GM12872 (cell line): Measurements from ENCODE around the gene TUBGCP6.
A peak's percentile ranks its signal among the peaks of the same experiment; 100 is the strongest.

Experiments
- TF ChIP-seq, protein P1 (sequence below): IDR thresholded peaks from 3 replicates; pipeline ENCODE4 v1.5.1; 2011; ENCODE audit warnings: low read depth, mild to moderate bottlenecking, low read length, moderate library complexity; ENCODE audit not compliant: insufficient read depth

The TUBGCP6 gene, protein sequence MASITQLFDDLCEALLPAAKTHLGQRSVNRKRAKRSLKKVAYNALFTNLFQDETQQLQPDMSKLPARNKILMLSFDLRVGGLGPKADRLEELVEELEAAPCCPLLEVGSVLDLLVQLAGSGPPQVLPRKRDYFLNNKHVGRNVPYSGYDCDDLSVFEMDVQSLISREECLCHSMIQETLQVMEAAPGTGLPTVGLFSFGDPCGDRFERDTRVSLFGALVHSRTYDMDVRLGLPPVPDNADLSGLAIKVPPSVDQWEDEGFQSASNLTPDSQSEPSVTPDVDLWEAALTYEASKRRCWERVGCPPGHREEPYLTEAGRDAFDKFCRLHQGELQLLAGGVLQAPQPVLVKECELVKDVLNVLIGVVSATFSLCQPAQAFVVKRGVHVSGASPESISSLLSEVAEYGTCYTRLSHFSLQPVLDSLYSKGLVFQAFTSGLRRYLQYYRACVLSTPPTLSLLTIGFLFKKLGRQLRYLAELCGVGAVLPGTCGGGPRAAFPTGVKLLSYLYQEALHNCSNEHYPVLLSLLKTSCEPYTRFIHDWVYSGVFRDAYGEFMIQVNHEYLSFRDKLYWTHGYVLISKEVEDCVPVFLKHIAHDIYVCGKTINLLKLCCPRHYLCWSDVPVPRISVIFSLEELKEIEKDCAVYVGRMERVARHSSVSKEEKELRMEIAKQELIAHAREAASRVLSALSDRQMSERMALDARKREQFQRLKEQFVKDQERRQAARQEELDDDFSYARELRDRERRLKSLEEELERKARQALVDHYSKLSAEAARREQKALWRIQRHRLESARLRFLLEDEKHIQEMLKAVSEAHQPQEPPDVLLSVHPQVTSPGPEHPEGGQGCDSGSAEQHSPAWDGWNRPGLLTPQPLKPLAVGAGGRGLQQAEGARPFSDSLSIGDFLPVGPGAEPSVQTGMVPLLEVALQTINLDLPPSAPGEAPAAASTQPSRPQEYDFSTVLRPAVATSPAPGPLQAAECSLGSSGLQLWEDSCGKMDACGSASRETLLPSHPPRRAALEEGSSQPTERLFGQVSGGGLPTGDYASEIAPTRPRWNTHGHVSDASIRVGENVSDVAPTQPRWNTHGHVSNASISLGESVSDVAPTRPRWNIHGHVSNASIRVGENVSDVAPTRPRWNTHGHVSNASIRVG (N-terminal part only)

DNA sequence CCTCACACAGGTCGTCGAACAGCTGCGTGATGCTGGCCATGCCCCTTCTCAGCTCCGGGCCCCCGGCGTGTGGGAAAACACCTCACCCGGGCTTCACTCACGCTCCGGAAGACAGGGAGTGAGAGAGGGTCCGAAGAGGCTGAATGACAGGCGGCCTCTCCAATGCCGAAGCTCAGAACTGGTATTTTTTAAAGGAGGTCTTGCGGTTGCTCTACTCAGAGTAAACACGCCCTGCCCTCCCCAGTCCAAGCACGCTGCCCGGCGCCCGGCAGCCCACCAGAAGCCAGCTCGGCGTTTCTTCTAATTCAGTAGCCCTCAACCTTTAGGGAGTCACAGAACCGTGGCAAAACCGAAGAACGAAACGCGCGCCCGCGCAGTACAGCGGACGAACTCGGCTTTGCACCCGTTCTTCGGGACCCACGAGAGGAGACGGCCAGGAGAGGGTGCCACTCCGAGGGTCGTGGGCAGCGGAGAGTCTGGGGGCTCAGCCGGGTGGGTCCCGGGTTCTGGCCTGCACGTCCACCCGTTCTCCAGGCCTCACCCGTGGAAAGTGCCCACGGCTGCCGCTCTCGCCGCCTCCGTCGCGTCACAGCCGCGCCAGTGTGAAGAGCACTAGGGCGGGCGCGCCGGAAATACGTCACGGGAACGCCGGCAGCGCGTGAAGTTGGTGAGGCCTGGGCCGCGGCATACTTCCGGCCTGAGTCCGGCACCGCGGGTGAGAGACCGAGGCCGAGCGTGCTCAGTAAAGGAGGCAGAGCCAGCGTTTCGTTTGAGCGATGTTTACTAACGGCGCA is at the start of gene TUBGCP6:
TUBGCP6 (minus strand) TSS at position 604 of the 794 bp plus-strand sequence; CDS start at position 40, 564 bp downstream.
- TF ChIP-seq, protein P1, sequence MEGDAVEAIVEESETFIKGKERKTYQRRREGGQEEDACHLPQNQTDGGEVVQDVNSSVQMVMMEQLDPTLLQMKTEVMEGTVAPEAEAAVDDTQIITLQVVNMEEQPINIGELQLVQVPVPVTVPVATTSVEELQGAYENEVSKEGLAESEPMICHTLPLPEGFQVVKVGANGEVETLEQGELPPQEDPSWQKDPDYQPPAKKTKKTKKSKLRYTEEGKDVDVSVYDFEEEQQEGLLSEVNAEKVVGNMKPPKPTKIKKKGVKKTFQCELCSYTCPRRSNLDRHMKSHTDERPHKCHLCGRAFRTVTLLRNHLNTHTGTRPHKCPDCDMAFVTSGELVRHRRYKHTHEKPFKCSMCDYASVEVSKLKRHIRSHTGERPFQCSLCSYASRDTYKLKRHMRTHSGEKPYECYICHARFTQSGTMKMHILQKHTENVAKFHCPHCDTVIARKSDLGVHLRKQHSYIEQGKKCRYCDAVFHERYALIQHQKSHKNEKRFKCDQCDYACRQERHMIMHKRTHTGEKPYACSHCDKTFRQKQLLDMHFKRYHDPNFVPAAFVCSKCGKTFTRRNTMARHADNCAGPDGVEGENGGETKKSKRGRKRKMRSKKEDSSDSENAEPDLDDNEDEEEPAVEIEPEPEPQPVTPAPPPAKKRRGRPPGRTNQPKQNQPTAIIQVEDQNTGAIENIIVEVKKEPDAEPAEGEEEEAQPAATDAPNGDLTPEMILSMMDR = peak; percentile 43; the same call in 2 of the 3 replicates

DNA sequence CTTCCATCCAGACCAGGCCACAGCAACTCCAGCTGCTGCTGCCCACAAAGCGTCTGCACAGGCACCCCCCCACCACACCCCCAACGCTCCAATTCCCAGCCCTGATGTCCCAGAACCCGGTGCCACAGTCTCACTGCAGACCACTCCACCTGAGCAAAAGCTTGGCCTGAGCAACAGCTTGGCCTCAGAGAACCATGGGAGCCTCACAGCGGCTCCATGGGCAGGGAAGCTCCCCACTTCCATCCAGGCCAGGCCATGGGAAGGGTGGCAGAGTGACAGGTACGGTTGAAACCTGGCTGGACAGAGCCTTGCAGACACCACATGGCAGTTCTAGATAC is 49.5 kb upstream of the TUBGCP6 start:
- TF ChIP-seq, protein P1 = no peak

DNA sequence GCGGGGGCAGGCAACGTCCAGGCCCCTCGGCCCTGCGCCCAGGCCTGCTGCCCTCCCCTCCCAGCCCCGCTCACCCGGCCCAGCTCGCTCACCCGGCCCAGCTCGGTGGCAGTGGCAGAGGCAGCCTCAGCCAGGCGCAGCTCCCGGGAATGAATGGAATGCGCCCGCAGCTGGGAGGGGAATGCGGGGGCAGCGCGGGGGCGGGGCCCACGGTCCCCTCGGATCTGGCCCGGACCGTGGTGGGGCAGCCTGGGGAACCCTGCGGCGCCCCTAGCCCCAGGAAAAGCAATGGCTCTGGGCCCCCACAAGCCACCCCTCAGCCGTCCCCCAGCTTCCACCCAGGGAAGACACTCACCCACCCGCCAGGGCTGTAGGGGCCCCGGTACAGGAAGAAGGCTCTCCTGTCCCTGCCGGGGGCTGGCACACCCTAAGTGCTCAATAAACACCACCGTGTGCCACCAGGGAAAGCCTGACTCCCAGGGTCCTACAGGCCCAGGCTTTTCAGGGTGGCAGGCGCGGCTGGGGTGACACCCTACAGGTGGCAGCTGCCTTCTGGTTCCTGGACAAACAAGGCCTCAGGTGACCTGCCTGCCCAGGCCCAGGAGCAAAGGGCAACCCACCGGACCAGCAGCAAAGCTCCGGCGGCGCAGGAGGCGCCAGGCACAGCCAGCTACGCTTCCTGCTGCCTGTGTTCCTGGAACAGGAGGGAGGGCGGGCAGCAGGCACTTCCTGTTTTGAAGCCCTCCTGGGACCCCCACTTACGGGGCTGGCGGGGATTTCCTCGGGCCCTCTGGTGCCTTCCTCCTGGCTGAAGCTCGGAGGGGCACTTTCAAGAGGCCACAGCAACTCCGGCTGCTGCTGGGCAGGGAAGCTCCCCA is 48.9 kb upstream of the TUBGCP6 start:
- TF ChIP-seq, protein P1 = no peak

DNA sequence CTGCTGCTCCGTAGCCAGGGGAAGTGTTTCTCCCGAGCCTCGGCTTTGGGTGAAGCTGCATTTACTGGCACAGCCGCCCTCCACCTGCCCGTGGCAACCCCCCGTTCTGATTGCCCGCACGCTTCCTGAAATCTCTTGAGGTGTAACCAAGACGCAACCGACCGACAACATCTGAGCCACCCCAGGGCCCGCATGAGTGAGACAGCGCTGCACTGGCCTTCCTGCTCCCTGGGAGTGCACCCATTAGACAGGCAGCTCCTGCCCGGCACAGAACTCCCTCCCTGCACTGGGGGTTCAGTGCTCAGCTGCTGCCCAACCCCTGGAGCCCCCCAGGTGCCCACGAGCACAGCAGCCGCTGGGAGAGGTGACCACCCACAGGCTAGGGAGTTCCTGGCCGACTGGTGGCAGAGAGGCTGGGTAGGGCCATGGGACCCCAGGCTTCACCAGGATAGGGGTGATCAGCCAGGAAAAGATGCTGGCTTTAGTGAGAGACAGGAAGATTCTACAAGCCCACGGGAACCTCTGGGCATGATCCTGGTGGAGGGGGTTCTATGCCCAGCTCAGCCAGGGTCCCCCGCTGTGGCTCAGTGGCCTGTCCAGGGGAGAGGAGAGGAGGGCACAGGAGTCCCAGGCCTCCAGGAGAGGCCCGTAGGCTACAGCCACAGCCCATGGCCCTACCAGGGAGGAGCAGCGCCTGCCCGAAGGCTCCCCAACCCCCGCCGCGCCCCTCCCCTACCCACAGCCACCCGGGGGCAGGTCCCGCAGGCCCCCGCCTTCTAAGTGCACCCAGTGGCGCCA is 48.0 kb upstream of the TUBGCP6 start:
- TF ChIP-seq, protein P1 = no peak

DNA sequence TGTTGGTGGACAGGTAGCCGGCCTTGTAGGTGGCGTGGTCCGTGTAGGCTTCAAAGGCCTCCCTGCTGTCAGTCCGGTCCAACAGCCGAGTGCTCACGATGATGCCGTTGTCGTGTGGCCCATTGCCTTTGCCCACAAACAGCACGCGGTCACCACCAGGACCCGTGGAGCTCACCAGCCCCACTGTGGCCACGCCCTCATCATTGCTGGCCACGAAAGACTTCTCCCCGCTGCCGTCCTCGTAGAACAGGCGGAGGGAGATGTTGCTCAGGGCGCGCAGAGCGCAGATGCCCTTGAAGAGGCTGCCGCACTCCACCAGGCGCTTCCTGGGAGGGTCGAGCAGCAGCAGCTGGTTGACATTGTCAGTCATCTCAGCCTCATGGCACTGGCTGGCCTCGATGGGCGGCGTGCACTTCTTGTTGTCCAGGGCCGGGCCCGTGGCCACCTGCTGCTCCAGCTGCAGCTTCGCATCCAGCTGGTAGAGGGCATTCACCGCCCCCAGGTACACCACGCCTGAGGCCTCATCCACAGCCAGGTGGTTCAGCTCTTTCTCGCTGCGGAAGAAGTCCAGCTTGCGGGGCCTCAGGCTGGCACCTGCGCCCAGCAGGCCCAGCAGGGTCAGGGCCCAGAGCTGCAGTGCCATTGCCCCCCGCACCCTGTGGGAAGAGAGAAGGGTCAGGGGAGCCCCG is 45.3 kb upstream of the TUBGCP6 start:
- TF ChIP-seq, protein P1 = no peak
